Middle frontal gyrus (tissue), 1 donor: ENCODE measurements around the gene KIF19.
"Not testable (repeated sequence)": the region's sequence is repeated elsewhere in the genome, so short reads cannot be mapped to it uniquely, and the experiment has no call there.

Source experiments
- DNase-seq: peaks from one replicate; pipeline ENCODE4 v3.0.0-alpha.2; 2015; ENCODE audit warnings: low spot score; ENCODE audit errors: extremely low spot score

The KIF19 gene

GRCh38 chr17:74387365-74388218 is 61.6 kb downstream of the KIF19 start:
- DNase-seq, result no peak

DNA sequence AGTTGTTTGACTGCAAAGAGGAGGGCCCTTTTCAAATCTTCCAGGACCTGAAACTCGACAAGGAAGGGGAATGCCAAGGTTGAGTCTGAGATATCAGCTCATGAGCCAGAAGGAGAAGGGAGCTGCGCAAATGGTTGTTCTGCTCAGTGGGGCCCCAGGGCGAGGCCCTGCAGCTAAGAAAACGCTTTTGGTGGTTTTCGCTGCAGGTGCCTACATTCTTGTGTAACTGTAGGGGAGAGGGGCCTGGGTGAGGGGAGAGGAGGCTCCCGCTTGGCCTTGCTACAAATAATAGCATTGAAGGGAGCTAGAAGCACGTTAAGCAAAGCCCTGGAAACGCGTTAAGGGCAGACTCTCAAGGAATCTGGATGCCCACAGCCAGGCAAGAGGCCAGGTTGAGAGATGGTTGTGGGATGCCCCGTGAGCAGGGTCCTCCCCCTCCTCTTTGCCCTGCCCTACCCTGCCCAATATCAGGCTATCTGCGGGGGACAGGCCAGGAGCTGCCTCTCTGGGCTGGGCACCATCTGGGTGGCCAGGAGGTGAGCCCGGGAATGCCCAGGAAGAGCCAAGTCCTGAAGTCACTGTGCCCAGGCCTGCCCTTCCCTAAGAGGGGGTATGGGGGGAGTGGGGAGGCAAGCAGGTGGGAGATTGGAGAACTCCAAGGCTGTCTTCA is 63.2 kb downstream of the KIF19 start:
- no peak for DNase-seq

DNA sequence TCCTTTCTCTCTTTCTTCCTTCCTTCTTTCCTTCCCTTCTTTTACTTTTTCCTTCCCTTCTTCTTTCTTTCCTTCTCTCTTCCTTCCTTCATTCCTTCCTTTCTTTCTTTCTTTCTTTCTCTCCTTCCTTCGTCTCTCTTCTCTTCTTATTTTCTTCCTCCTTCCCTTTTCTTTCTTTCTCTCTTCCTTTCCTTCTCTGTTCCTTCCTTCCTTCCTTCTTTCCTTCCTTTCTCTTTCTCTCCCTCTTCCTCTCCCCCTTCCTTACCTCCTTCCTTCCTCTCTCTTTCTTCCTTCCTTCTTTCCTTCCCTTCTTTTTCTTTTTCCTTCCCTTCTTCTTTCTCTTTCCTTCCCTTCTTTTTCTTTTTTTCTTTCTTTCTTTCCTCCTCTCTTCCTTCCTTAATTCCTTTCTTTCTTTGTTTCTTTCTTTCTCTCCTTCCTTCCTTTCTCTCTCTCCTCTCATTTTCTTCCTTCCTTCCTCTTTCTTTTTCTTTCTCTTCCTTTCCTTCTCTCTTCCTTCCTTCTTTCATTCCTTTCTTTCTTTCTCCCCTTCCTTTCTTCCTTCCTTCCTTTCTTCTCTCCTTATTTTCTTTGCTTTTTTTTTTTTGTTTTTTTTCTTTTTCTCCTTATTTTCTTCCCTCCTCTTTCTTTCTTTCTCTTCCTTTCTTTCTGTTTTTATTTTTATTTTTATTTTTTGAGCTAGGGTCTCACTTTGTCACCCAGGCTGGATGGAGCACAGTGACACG is 64.1 kb downstream of the KIF19 start:
- DNase-seq, result no peak

- DNase-seq, result no peak
Measured at GRCh38 chr17:74390680-74391653, 64.9 kb downstream of the KIF19 start.

DNA sequence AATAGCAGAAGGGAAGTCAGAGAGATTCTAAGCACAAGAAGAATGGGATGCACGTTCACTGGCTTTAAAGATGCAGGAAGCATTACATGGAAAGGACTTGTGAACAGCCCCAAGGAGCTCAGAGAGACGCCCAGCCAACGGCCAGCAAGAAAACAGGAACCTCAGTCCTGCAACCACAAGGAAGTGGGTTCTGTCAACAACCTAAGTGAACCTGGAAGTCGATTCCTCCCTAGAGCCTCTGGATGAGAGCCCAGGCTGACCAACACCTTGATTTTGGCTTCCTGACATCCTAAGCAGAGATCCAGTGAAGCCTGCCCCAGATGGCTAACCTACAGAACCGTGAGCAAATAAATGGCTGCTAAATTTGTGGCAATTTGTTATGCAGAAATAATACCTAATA is 65.7 kb downstream of the KIF19 start:
- no peak for DNase-seq

- no peak for DNase-seq
Measured at GRCh38 chr17:74392848-74393247, 66.8 kb downstream of the KIF19 start.

GRCh38 chr17:74393346-74393942 is 67.4 kb downstream of the KIF19 start:
- DNase-seq, result no peak

- no peak for DNase-seq
Measured at GRCh38 chr17:74394275-74394950, 68.4 kb downstream of the KIF19 start.

DNA sequence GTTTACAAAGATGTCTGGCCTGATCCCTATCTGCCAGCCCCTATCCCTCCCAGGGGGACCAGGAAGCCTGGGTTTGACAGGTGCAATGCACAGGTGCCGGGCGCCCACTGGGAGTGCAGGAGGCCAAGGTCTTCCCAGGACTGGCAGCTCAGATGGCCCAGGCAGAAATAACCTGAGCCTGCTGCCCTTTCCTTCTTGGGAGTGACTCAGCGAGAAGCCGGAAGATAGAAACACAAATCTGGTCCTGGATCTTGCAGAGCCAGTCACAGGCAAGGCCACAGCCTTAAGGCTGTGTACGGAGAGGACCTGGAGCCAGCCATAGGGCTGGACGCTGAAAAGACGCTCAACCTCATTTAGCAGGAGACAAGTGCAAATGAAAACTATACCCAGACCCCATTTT is 69.0 kb downstream of the KIF19 start:
- no peak for DNase-seq

- DNase-seq, result no peak
Measured at GRCh38 chr17:74396567-74396966, 70.5 kb downstream of the KIF19 start.

- no peak for DNase-seq
Measured at GRCh38 chr17:74402048-74402447, 76.0 kb downstream of the KIF19 start.

- DNase-seq, result no peak
Measured at GRCh38 chr17:74403512-74404137, 77.6 kb downstream of the KIF19 start.

GRCh38 chr17:74404218-74404617 is 78.2 kb downstream of the KIF19 start:
- no peak for DNase-seq

DNA sequence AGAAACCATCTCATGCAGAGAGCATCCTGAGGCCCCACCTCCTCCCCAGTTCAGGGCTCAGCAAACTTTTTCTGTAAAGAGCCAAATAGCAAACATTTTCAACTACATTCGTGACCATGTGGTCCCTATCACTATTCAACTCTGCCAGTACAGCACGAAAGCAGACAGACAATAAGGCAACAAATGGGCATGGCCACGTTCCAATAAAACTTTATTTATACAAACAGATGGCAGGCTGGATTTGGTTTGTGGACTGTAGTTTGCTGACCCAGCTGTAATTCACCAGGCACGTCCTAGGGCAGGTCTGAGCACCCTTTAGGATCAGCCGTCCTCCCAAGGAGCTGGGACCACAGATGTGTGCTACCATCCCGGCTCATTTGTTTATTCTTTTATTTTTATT is 78.8 kb downstream of the KIF19 start:
- DNase-seq, result no peak

- not testable (repeated sequence) for DNase-seq
Measured at GRCh38 chr17:74405311-74405710, 79.3 kb downstream of the KIF19 start.
